GM23338 (cell line): ENCODE results near the gene CAPZB.

ENCODE experiments used
- CREB1 ChIP-seq: fragments of 250-450 bp; sonication (Bioruptor Pico); IDR thresholded peaks from 2 replicates; pipeline ENCODE4 v1.5.0; 2020; ENCODE audit warnings: low read depth, mild to moderate bottlenecking, moderate library complexity
- CTCF ChIP-seq, 2 experiments: fragments of 200-600 bp in 1 of 2; sonication (generic) in 1 of 2; conservative IDR thresholded peaks; 2 replicates each; pipeline versions ENCODE4 v1.5.1 to v1.6.1; 2016 to 2017; ENCODE audit warnings: antibody characterized with exemption in 2 of 2, low read depth in 2 of 2, mild to moderate bottlenecking in 2 of 2, moderate library complexity in 1 of 2
- ETS1 ChIP-seq: IDR thresholded peaks from 2 replicates; pipeline ENCODE4 v1.6.1; 2016; ENCODE audit warnings: antibody characterized with exemption
- EZH2 ChIP-seq: fragments of 200-600 bp; sonication (generic); IDR thresholded peaks from one replicate; pipeline ENCODE4 v1.8.0; 2017; ENCODE audit warnings: antibody characterized with exemption, mild to moderate bottlenecking, low read depth; ENCODE audit not compliant: unreplicated experiment
- EZH2phosphoT487 ChIP-seq: fragments of 200-600 bp; sonication (generic); IDR thresholded peaks from one replicate; pipeline ENCODE4 v1.8.1; 2018; ENCODE audit warnings: antibody characterized with exemption; ENCODE audit not compliant: unreplicated experiment
- NANOG ChIP-seq: IDR thresholded peaks from 2 replicates; pipeline ENCODE4 v1.6.1; 2016; ENCODE audit warnings: antibody characterized with exemption, borderline replicate concordance
- POLR2AphosphoS5 ChIP-seq: IDR thresholded peaks from 2 replicates; pipeline ENCODE4 v1.6.1; 2016; ENCODE audit warnings: antibody characterized with exemption, low read depth
- REST ChIP-seq: IDR thresholded peaks from one replicate; pipeline ENCODE4 v1.6.1; 2018; ENCODE audit warnings: antibody characterized with exemption; ENCODE audit not compliant: unreplicated experiment

- TF ChIP-seq CTCF (conservative IDR thresholded peaks at IDR 0.05; ENCODE audit: low read depth in 2 of 2) (no peak), POLR2AphosphoS5 (no peak), CREB1 (CRISPR knock-in tag) (no peak), EZH2 (no peak), EZH2phosphoT487 (no peak), REST (no peak), NANOG (no peak), ETS1 (no peak)
Measured at GRCh38 chr1:19371226-19372135, 113.9 kb downstream of the CAPZB start.
